Tongue (tissue), 2 donors: ENCODE data around the gene TMEM151B. TPM values are rescaled to one million over a fixed set of nuclear protein-coding genes. Genes with fewer than 3 reads are reported as not detected.
A peak's percentile ranks its signal among the peaks of the same experiment; 100 is the strongest.
"Not testable (repeated sequence)": the region's sequence is repeated elsewhere in the genome, so short reads cannot be mapped to it uniquely, and the experiment has no call there.

Source experiments
- DNase-seq: peaks from one replicate; pipeline ENCODE4 v3.0.0-alpha.2; 2015
- total RNA-seq: library from RNA; depleted of rRNA; stranded (reverse); fragments of >200 nt; gene quantifications from one replicate; pipeline ENCODE4 v1.2.3, GENCODE V29; 2014

TMEM151B gene
- under 0.01 TPM for total RNA-seq

GRCh38 chr6:44269921-44270525 lies at the start of gene TMEM151B:
Gene TMEM151B (plus strand): TSS chr6:44270450. CDS start chr6:44270743, 293 bp downstream.
- no peak for DNase-seq

- no peak for DNase-seq
Observed at GRCh38 chr6:44220913-44221290, 49.3 kb upstream of the TMEM151B start.

GRCh38 chr6:44221291-44221960 lies 48.8 kb upstream of the TMEM151B start:
- DNase-seq: peak; percentile 97

GRCh38 chr6:44221961-44222335 lies 48.3 kb upstream of the TMEM151B start:
- DNase-seq: no peak

GRCh38 chr6:44222486-44223318 lies 47.5 kb upstream of the TMEM151B start:
- no peak for DNase-seq

GRCh38 chr6:44223319-44224028 lies 46.8 kb upstream of the TMEM151B start, which contains the start of gene SLC29A1:
Gene SLC29A1 (plus strand): TSS chr6:44223595. CDS start chr6:44227314, 3,719 bp downstream.
- DNase-seq: peak; percentile 91

- DNase-seq: peak; percentile 54
Observed at GRCh38 chr6:44224029-44224964, 46.0 kb upstream of the TMEM151B start.

GRCh38 chr6:44224965-44225305 lies 45.3 kb upstream of the TMEM151B start:
- DNase-seq: no peak

- DNase-seq: no peak
Observed at GRCh38 chr6:44225579-44226325, 44.5 kb upstream of the TMEM151B start.

GRCh38 chr6:44226368-44227147 lies 43.7 kb upstream of the TMEM151B start:
- DNase-seq: peak; percentile 51

- DNase-seq: peak; percentile 34
Observed at GRCh38 chr6:44227148-44227793, 43.0 kb upstream of the TMEM151B start.

- DNase-seq: no peak
Observed at GRCh38 chr6:44228031-44228430, 42.2 kb upstream of the TMEM151B start.

- DNase-seq: no peak
Observed at GRCh38 chr6:44228433-44228832, 41.8 kb upstream of the TMEM151B start.

GRCh38 chr6:44228836-44229235 lies 41.4 kb upstream of the TMEM151B start:
- no peak for DNase-seq

- no peak for DNase-seq
Observed at GRCh38 chr6:44229376-44230033, 40.7 kb upstream of the TMEM151B start.

- DNase-seq: no peak
Observed at GRCh38 chr6:44230034-44230675, 40.1 kb upstream of the TMEM151B start.

- not testable (repeated sequence) for DNase-seq
Observed at GRCh38 chr6:44231426-44231825, 38.8 kb upstream of the TMEM151B start.
